Measurements from ENCODE around the gene TXN2.
A peak's percentile ranks its signal among the peaks of the same experiment; 100 is the strongest.

- TF ChIP-seq CTCF (IDR thresholded peaks at IDR 0.05) (no peak), POLR2AphosphoS5 (IDR thresholded peaks at IDR 0.05) (peak; percentile 45), POLR2A (IDR thresholded peaks at IDR 0.05) (no peak)
These were observed 36.2 kb downstream of the TXN2 start for GRCh38 chr22:36445158-36445668.
